VCaP (cell line): Measurements from ENCODE around the gene EIF2B2.

Source experiments
- H3K27ac ChIP-seq: fragments of 450-650 bp; 2 replicates; pipeline ENCODE4 v1.5.1; 2017
- TF ChIP-seq, protein P1 (sequence below): fragments of 450-650 bp; conservative IDR thresholded peaks from 2 replicates; pipeline ENCODE4 v1.5.1; 2017; ENCODE audit warnings: mild to moderate bottlenecking, moderate library complexity

Gene EIF2B2

DNA sequence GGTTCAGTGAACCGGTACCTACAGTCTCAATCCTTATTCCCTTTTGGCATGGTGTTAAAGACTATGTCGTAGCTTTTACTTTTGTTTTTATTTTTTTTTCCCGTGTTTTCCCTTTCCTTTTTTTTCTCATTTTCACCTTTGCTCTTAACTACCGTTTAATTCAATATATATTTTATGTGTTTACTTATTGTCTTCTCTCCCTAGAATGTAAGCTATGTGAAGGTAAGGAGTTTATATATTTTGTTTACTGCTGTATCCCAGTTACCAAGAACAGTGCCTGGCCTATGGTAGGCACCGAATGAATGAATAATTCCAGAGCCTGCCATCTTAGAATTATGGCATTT, 48.8 kb downstream of the EIF2B2 start:
- TF ChIP-seq, protein P1, sequence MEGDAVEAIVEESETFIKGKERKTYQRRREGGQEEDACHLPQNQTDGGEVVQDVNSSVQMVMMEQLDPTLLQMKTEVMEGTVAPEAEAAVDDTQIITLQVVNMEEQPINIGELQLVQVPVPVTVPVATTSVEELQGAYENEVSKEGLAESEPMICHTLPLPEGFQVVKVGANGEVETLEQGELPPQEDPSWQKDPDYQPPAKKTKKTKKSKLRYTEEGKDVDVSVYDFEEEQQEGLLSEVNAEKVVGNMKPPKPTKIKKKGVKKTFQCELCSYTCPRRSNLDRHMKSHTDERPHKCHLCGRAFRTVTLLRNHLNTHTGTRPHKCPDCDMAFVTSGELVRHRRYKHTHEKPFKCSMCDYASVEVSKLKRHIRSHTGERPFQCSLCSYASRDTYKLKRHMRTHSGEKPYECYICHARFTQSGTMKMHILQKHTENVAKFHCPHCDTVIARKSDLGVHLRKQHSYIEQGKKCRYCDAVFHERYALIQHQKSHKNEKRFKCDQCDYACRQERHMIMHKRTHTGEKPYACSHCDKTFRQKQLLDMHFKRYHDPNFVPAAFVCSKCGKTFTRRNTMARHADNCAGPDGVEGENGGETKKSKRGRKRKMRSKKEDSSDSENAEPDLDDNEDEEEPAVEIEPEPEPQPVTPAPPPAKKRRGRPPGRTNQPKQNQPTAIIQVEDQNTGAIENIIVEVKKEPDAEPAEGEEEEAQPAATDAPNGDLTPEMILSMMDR, result no peak
- H3K27ac ChIP-seq, result peak overlapping the region; percentile 89

DNA sequence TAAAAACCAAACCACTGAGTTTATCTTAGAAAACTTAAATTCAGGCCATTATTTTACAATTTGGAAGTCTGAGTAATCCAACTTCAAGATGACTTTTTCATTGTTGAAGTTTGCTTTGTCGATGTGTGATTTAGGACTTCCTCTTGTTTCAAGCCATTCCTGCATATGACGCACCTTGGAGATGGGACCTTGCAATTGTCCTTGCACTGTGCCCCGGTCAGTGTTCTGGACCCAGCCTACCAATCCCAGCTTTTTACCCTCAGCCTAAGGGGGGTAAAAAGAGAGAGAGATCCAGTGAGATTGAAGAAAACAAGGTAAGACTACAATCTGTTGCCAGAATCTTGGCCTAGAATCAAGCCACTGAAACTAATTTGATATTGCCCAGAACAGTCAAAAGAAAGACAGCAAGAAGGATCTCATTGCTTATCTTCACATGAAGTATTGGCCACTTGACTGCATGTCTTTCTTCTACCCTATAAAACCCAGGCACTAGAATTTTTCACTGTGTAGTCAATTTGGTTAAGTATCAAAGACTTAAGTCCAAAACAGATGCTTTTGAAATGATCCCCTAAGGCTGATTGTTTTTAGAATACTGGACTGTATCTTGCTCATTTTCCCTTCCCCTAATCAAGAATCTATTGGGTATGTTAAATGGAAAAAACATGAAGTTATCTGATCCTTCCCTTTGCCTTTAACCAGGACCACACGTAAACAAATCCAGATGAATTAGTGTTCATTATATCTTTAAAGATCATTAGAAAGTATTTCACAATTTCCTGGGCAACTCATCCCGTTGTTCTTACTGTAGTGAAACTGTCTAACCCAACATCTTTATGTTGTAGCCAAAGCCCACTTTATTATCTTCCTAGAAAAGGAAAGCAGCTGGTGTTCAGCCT, 50.9 kb downstream of the EIF2B2 start:
- no peak overlapping the region for H3K27ac ChIP-seq
- TF ChIP-seq, protein P1, result no peak

DNA sequence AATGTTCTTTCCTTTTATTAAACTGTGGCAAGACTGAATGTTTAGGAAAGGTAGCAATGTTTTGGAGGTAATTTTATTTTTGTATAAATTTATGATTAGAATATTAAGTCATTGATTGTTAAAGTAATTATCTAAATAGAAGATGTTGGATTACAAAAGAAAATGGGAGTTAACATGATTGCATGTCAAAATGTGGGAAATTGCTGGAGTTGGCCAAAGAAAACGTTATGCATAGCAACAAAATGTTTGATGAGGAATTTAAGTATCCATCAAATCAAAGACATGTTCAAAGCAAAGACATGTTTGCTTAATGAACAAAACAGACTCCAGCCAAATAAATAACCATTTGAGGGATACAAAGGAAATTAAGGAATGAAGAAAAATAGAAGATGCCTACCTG, 51.7 kb downstream of the EIF2B2 start:
- H3K27ac ChIP-seq, result no peak overlapping the region
- TF ChIP-seq, protein P1, result no peak

DNA sequence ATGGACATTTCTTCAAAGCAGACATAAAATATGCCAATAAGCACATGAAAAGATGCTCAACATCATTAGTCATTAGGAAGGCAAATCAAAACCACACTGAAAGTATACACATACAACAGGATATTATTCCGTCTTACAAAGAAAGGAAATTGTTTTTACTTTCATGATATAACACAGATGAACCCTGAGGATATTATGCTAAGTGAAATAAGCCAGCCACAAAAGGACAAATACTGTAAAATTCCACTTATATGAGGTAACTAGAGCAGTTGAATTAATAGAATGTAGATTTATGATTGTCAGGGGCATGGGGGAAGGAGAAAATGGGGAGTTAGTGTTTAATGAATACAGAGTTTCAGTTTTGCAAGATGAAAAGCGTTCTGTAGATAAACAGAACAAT, 56.9 kb downstream of the EIF2B2 start:
- TF ChIP-seq, protein P1, result no peak
- H3K27ac ChIP-seq, result no peak overlapping the region

DNA sequence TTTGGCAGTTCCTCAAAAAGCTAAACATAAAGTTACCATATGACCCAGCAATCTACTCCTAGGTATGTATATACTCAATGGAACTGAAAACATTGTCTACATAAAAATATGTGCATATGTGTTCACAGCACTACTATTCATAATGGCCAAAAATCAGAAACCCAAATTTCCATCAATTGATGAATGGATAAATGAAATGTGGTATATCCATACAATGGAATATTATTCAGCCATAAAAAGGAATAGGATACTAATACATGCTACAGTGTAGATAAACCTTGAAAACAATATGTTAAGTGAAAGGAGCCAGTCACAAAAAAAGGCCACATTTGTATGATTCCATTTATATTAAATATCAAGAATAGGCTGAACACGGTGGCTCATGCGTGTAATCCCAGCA, 57.7 kb downstream of the EIF2B2 start:
- H3K27ac ChIP-seq, result no peak overlapping the region
- TF ChIP-seq, protein P1, result no peak
